Measurements from ENCODE around the gene OIT3. TPM values are rescaled to one million over a fixed set of nuclear protein-coding genes. Genes with fewer than 3 reads are reported as not detected.

Gene OIT3
- total and polyA plus RNA-seq, 8 donors, result 0.05 to 2.0 (median 0.45) TPM; not detected in 3

DNA sequence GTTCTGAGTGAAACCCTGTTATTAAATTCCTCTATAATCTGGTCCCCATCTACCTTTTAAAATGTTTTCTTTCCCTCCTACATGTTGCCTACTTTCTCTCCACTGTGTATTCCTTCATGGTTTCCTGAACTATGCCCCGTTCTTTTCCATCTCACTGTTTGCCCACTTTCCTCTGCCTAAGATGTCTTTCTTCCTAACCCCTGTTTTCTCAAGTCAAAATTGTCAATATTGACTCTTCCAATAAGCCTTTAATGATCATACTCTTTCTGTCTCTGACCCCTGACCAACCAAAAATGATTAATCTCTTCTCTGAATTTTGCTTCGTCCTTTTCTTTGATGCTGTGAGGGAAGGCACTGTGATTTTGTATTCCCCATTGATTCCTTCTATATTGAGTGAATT lies 30.6 kb upstream of the OIT3 start:
- H3K36me3 ChIP-seq, result peaks cover 11 to 66% (median 49%) of the 10 kb centered on the region in 4 donors
- no peak overlapping the region for H3K27ac ChIP-seq
- WGBS, 5 donors, result 67 to 93% (median 75%) methylated on average over 2 of the region's 2 CpGs
- intact Hi-C loops (cut with DNase I; ENCODE audit: low total_unique reads), result no loop called here
- no peaks in the 10 kb centered on the region for H3K27me3 ChIP-seq
- H3K4me3 ChIP-seq, result no peak overlapping the region
- TF ChIP-seq EP300 (IDR thresholded peaks at IDR 0.05) (no peak), POLR2A (IDR thresholded peaks at IDR 0.05) (no peak), POLR2AphosphoS5 (IDR thresholded peaks at IDR 0.05) (no peak)
- TF ChIP-seq, protein P1, sequence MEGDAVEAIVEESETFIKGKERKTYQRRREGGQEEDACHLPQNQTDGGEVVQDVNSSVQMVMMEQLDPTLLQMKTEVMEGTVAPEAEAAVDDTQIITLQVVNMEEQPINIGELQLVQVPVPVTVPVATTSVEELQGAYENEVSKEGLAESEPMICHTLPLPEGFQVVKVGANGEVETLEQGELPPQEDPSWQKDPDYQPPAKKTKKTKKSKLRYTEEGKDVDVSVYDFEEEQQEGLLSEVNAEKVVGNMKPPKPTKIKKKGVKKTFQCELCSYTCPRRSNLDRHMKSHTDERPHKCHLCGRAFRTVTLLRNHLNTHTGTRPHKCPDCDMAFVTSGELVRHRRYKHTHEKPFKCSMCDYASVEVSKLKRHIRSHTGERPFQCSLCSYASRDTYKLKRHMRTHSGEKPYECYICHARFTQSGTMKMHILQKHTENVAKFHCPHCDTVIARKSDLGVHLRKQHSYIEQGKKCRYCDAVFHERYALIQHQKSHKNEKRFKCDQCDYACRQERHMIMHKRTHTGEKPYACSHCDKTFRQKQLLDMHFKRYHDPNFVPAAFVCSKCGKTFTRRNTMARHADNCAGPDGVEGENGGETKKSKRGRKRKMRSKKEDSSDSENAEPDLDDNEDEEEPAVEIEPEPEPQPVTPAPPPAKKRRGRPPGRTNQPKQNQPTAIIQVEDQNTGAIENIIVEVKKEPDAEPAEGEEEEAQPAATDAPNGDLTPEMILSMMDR (IDR thresholded peaks at IDR 0.05), result no peak
- H3K4me1 ChIP-seq, result no peaks in the 10 kb centered on the region
- DNase-seq, result no peak
- no peaks in the 10 kb centered on the region for H3K9me3 ChIP-seq

DNA sequence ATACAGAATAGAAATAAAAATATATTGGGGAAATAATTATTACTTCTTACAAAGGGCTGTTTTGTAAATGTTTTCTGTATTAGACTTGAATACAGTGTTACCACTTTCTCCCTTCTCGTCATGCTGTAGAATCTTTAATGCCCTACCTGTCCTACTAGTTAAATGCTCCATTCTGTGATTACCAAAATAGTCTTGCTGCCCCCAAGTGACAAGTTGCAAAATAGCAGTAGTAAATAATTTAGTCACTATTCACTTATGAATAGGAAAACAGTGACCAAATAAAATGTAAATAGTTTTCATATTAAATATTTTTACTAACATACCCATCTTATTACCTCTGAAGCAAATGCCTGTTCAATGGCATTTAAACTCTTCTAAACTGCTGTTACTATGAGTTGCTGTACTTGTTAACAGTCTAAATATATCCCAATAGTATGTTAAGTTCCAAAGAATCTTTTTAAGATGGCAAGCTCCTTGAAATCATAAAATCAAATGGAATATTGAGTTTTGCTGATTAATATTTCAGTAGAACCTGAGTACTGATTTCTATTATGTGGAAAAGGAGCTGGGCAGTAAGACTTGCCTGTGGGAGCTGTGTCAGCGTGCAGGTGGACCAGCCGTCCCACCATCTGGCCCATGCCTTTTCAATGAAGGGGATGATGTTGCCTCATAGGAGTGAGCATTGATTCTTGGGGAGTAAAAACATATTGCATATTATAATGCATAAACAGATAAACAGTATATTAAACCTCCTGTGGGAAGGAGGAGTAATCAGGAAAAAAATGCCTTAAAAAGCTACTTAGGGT lies 18.1 kb upstream of the OIT3 start:
- no peak overlapping the region for H3K4me3 ChIP-seq
- H3K27me3 ChIP-seq, result no peaks in the 10 kb centered on the region
- intact Hi-C loops (cut with DNase I; ENCODE audit: low total_unique reads), result no loop called here
- peak in 1 of 2 donors; percentile 60 for DNase-seq
- H3K27ac ChIP-seq, result no peak overlapping the region
- 72 to 81% (median 73%) methylated on average over 3 of the region's 3 CpGs for WGBS, 5 donors
- H3K36me3 ChIP-seq, result peaks cover 19 to 54% (median 41%) of the 10 kb centered on the region in 4 donors
- H3K4me1 ChIP-seq, result peaks cover 0 to 14% (median 0%) of the 10 kb centered on the region in 4 donors
- no peak for TF ChIP-seq POLR2AphosphoS5 (IDR thresholded peaks at IDR 0.05)
- TF ChIP-seq, protein P1 (IDR thresholded peaks at IDR 0.05), result peak in 4 of 7 experiments; percentile 14 to 48 (median 30)
- no peaks in the 10 kb centered on the region for H3K9me3 ChIP-seq

DNA sequence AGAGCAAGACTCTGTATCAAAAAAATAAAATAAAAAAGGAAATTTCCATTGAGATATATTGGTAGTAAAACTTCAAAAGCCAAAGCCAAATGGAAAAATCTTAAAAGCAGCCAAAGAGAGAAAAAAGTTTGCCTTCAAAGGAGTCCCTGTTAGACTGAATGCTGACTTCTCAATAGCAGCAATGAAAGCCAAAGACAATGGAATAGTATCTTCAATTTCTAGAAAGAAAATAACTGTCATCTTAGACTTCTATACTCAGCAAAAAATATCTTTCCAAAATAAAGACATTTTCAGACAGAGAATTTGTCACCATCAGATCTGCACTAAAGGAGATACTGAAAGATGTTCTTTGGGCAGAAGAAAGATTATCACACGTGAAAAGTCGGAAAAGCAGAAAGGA lies 14.3 kb upstream of the OIT3 start:
- Histone ChIP-seq H3K4me1 (peaks cover 0 to 9% (median 0%) of the 10 kb centered on the region in 4 donors), H3K4me3 (no peak overlapping the region), H3K27ac (no peak overlapping the region), H3K9me3 (no peaks in the 10 kb centered on the region), H3K36me3 (peaks cover 7 to 43% (median 24%) of the 10 kb centered on the region in 4 donors), H3K27me3 (no peaks in the 10 kb centered on the region)
- WGBS, 5 donors, result 98 to 99% (median 98%) methylated on average over 2 of the region's 2 CpGs
- no peak for TF ChIP-seq POLR2AphosphoS5 (IDR thresholded peaks at IDR 0.05)
- TF ChIP-seq, protein P1 (IDR thresholded peaks at IDR 0.05), result no peak
- no peak for TF ChIP-seq POLR2A (IDR thresholded peaks at IDR 0.05)
- no peak for TF ChIP-seq EP300 (IDR thresholded peaks at IDR 0.05)
- intact Hi-C loops (cut with DNase I; ENCODE audit: low total_unique reads), result no loop called here
- DNase-seq, result no peak

DNA sequence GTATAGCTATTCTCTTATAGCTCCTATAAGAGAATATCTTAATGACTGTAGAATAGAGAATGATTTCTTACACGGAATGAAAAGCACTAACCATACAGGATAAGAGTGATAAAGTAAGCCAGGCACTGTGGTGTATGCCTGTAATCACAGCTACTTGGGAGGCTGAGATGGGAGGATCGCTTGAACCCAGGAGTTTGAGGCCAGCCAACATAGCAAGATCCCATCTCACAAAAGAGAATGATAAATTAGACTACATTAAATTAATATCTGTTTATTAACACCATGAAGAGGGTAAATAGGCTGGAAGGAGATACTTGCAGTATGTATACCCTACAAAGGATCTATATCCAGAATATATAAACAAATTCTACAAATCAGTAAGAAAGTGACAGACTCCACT lies 12.2 kb upstream of the OIT3 start:
- no peaks in the 10 kb centered on the region for H3K27me3 ChIP-seq
- TF ChIP-seq POLR2AphosphoS5 (IDR thresholded peaks at IDR 0.05) (no peak), EP300 (IDR thresholded peaks at IDR 0.05) (no peak), POLR2A (IDR thresholded peaks at IDR 0.05) (no peak)
- TF ChIP-seq, protein P1 (IDR thresholded peaks at IDR 0.05), result no peak
- peaks cover 12 to 59% (median 44%) of the 10 kb centered on the region in 4 donors for H3K36me3 ChIP-seq
- H3K4me1 ChIP-seq, result no peaks in the 10 kb centered on the region
- 95 to 100% (median 99%) methylated on average over 2 of the region's 2 CpGs for WGBS, 5 donors
- no peak overlapping the region for H3K4me3 ChIP-seq
- no peak for DNase-seq
- intact Hi-C loops (cut with DNase I; ENCODE audit: low total_unique reads), result no loop called here
- H3K27ac ChIP-seq, result no peak overlapping the region
- H3K9me3 ChIP-seq, result no peaks in the 10 kb centered on the region
